CD4-positive, alpha-beta T cell (primary cell): Measurements from ENCODE around the gene PLA2G2E. TPM values are rescaled to one million over a fixed set of nuclear protein-coding genes. Genes with fewer than 3 reads are reported as not detected.

Source experiments
- ATAC-seq: fragments of 200-7000 bp; cut with Tn5 transposase; one replicate; pipeline ENCODE4 v1.10.0; 2022; ENCODE audit warnings: mild to moderate bottlenecking; ENCODE audit not compliant: poor library complexity
- CTCF ChIA-PET: fragments of 350-600 bp; sonication (Branson Sonifier 250); formaldehyde crosslinking; loops from one replicate; lab custom pipeline; 2021; ENCODE audit warnings: antibody characterized with exemption, inconsistent platforms; lab: Charles Lee
- POLR2A ChIA-PET: fragments of 350-600 bp; sonication (Branson Sonifier 250); formaldehyde crosslinking; loops from one replicate; lab custom pipeline; 2021; ENCODE audit warnings: antibody characterized with exemption, inconsistent platforms; lab: Charles Lee
- DNase-seq, 14 experiments: peaks; one replicate each; pipeline ENCODE4 v3.0.0-alpha.2; 2013 to 2020; ENCODE audit warnings: mixed read lengths in 2 of 14
- H3K27ac ChIP-seq, 2 donors: one replicate each; pipeline versions ENCODE4 v1.5.1 to v1.7.0; 2013; ENCODE audit warnings: low read length in 2 of 2, low read depth in 1 of 2, mild to moderate bottlenecking in 1 of 2
- H3K27me3 ChIP-seq, 2 experiments: 1 replicate in 1 of 2; 2 replicates in 1 of 2; pipeline versions ENCODE4 v1.6.1 to v1.7.0; 2013; ENCODE audit warnings: low read length in 2 of 2, control low read depth in 1 of 2, mild to moderate bottlenecking in 1 of 2, moderate library complexity in 1 of 2; ENCODE audit not compliant: insufficient read depth in 2 of 2, control insufficient read depth in 1 of 2
- H3K36me3 ChIP-seq: one replicate; pipeline ENCODE4 v1.6.1; 2013; ENCODE audit warnings: low read length, control low read depth; ENCODE audit not compliant: insufficient read depth
- H3K4me1 ChIP-seq: one replicate; pipeline ENCODE4 v1.6.1; 2013; ENCODE audit warnings: low read length, control low read depth; ENCODE audit not compliant: insufficient read depth
- H3K4me3 ChIP-seq: one replicate; pipeline ENCODE4 v1.5.1; 2013; ENCODE audit warnings: mild to moderate bottlenecking, low read length, moderate library complexity
- H3K9me3 ChIP-seq, 2 experiments: 1 replicate in 1 of 2; 2 replicates in 1 of 2; pipeline versions ENCODE4 v1.6.1 to v1.7.0; 2013; ENCODE audit warnings: low read length in 2 of 2, mild to moderate bottlenecking in 2 of 2, control low read depth in 1 of 2, moderate library complexity in 1 of 2; ENCODE audit not compliant: control insufficient read depth in 1 of 2, insufficient read depth in 1 of 2
- H3K27ac Mint-ChIP-seq: one replicate; pipeline ENCODE4 v1.8.0; 2020; ENCODE audit warnings: mixed read lengths
- H3K27me3 Mint-ChIP-seq: one replicate; pipeline ENCODE4 v1.8.0; 2021; ENCODE audit warnings: mixed read lengths
- H3K36me3 Mint-ChIP-seq: one replicate; pipeline ENCODE4 v1.8.0; 2021; ENCODE audit warnings: low read depth, mixed read lengths
- H3K4me1 Mint-ChIP-seq: one replicate; pipeline ENCODE4 v1.8.0; 2021; ENCODE audit warnings: low read depth, mixed read lengths
- H3K4me3 Mint-ChIP-seq: one replicate; pipeline ENCODE4 v1.8.0; 2020; ENCODE audit warnings: mild to moderate bottlenecking, mixed read lengths
- H3K9me3 Mint-ChIP-seq: one replicate; pipeline ENCODE4 v1.8.0; 2020; ENCODE audit warnings: mixed read lengths
- intact Hi-C, 2 experiments: fragments of 100-400 bp; cut with DNase I in 1 of 2; cut with micrococcal nuclease in 1 of 2; formaldehyde crosslinking; loops; one replicate each; pipeline versions ENCODE4 v1.15.1 to v1.9.0; 2023 to 2025; cut with DNase I, micrococcal nuclease
- total RNA-seq, 174 experiments: library from RNA in 2 of 174; stranded (reverse) in 2 of 174; gene quantifications; one replicate each; pipeline ENCODE4 v1.2.3 and lab custom pipeline; 2021 to 2026
- TF ChIP-seq, protein P1 (sequence below): fragments of 200-600 bp; IDR thresholded peaks from one replicate; pipeline ENCODE4 v1.8.0; 2022; ENCODE audit warnings: antibody characterized with exemption, mild to moderate bottlenecking

Gene PLA2G2E
- total RNA-seq, 2 experiments from 2014 or later: not detected

GRCh38 chr1:19954059-19954458 lies 30.6 kb upstream of the PLA2G2E start:
- Mint-ChIP-seq H3K4me1 (no peaks in the 10 kb centered on the region), H3K9me3 (no peaks in the 10 kb centered on the region), H3K4me3 (no peak overlapping the region), H3K27ac (no peak overlapping the region), H3K36me3 (no peaks in the 10 kb centered on the region), H3K27me3 (peaks cover 65% of the 10 kb centered on the region)
- Histone ChIP-seq H3K9me3 (no peaks in the 10 kb centered on the region), H3K4me1 (no peaks in the 10 kb centered on the region), H3K27ac (no peak overlapping the region), H3K4me3 (no peak overlapping the region), H3K36me3 (no peaks in the 10 kb centered on the region), H3K27me3 (peaks cover 5 to 13% of the 10 kb centered on the region in 2 experiments)
- ATAC-seq (no peak), DNase-seq (no peak)
- TF ChIP-seq, protein P1, sequence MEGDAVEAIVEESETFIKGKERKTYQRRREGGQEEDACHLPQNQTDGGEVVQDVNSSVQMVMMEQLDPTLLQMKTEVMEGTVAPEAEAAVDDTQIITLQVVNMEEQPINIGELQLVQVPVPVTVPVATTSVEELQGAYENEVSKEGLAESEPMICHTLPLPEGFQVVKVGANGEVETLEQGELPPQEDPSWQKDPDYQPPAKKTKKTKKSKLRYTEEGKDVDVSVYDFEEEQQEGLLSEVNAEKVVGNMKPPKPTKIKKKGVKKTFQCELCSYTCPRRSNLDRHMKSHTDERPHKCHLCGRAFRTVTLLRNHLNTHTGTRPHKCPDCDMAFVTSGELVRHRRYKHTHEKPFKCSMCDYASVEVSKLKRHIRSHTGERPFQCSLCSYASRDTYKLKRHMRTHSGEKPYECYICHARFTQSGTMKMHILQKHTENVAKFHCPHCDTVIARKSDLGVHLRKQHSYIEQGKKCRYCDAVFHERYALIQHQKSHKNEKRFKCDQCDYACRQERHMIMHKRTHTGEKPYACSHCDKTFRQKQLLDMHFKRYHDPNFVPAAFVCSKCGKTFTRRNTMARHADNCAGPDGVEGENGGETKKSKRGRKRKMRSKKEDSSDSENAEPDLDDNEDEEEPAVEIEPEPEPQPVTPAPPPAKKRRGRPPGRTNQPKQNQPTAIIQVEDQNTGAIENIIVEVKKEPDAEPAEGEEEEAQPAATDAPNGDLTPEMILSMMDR: no peak
- ChIA-PET POLR2A (no interaction called here), CTCF (no interaction called here)
- intact Hi-C loops: no loop called here

- no peaks in the 10 kb centered on the region for H3K36me3 ChIP-seq
- peaks cover 3 to 7% of the 10 kb centered on the region in 2 experiments for H3K27me3 ChIP-seq
- Mint-ChIP-seq H3K27ac (no peak overlapping the region), H3K36me3 (no peaks in the 10 kb centered on the region), H3K4me1 (no peaks in the 10 kb centered on the region), H3K4me3 (no peak overlapping the region), H3K9me3 (no peaks in the 10 kb centered on the region), H3K27me3 (peaks cover 41% of the 10 kb centered on the region)
- ATAC-seq: no peak
- no peak overlapping the region for H3K27ac ChIP-seq
- H3K4me1 ChIP-seq: no peaks in the 10 kb centered on the region
- DNase-seq: no peak
- ChIA-PET CTCF (no interaction called here), POLR2A (no interaction called here)
- intact Hi-C loops: no loop called here
- no peaks in the 10 kb centered on the region for H3K9me3 ChIP-seq
- TF ChIP-seq, protein P1: no peak
- H3K4me3 ChIP-seq: no peak overlapping the region
Measured at GRCh38 chr1:19949016-19949415, 25.6 kb upstream of the PLA2G2E start.

DNA sequence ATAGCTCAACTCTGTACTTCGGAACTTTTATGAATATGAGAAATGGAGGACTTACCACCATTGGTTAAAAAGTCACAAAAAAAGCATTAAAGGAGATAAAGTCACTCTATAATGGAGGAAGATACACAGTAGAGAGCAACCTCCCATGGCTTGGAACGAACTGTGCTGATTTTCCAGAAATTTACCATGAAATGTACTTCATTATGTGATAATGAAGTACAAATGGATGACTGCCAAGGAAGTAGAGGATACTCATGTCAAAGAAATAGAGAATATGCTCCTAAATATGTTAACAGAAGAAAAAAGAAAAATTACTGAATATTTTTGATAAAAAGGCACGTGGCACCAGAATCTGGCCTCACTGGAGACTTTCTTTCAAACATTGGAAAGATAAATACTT lies 23.6 kb upstream of the PLA2G2E start:
- ChIA-PET CTCF (no interaction called here), POLR2A (no interaction called here)
- no peak overlapping the region for H3K4me3 Mint-ChIP-seq
- DNase-seq: no peak
- H3K4me1 Mint-ChIP-seq: no peaks in the 10 kb centered on the region
- no peak overlapping the region for H3K27ac Mint-ChIP-seq
- Histone ChIP-seq H3K4me3 (no peak overlapping the region), H3K27ac (no peak overlapping the region), H3K9me3 (no peaks in the 10 kb centered on the region), H3K27me3 (no peaks in the 10 kb centered on the region), H3K36me3 (no peaks in the 10 kb centered on the region), H3K4me1 (no peaks in the 10 kb centered on the region)
- TF ChIP-seq, protein P1: no peak
- H3K9me3 Mint-ChIP-seq: no peaks in the 10 kb centered on the region
- no peaks in the 10 kb centered on the region for H3K36me3 Mint-ChIP-seq
- peaks cover 24% of the 10 kb centered on the region for H3K27me3 Mint-ChIP-seq
- no peak for ATAC-seq
- intact Hi-C loops: no loop called here
